Activated CD8-positive, alpha-beta memory T cell treated with anti-CD3 and anti-CD28 coated beads for 24 hours (primary cell): Measurements from ENCODE around the gene NUAK2.
A peak's percentile ranks its signal among the peaks of the same experiment; 100 is the strongest.

Source experiments
- DNase-seq: peaks from one replicate; pipeline ENCODE4 v3.0.0-alpha.2; 2020

NUAK2 gene

GRCh38 chr1:205270764-205271163, 50.8 kb downstream of the NUAK2 start:
- DNase-seq = no peak

DNA sequence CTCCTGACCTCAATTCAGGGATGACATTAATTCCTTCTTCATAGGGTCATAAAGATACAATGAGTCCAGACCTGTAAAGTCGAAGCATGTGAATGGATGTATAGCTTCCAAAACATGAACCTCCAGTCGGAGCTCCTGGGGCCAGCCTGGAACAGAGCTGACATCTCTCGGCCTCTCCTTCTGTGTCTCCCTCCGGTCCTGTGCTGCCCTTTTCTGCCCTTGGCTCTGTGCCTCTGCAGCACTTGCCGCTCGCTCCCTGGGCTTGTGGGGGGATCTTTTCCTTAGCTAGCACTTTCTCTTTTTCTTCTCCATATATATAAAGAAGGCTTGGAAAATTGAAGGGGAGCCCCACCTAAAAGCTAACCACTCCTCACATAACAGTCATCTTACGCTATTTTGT, 51.3 kb downstream of the NUAK2 start:
- no peak for DNase-seq

- no peak for DNase-seq
Measured at GRCh38 chr1:205269711-205270110, 51.8 kb downstream of the NUAK2 start.

DNA sequence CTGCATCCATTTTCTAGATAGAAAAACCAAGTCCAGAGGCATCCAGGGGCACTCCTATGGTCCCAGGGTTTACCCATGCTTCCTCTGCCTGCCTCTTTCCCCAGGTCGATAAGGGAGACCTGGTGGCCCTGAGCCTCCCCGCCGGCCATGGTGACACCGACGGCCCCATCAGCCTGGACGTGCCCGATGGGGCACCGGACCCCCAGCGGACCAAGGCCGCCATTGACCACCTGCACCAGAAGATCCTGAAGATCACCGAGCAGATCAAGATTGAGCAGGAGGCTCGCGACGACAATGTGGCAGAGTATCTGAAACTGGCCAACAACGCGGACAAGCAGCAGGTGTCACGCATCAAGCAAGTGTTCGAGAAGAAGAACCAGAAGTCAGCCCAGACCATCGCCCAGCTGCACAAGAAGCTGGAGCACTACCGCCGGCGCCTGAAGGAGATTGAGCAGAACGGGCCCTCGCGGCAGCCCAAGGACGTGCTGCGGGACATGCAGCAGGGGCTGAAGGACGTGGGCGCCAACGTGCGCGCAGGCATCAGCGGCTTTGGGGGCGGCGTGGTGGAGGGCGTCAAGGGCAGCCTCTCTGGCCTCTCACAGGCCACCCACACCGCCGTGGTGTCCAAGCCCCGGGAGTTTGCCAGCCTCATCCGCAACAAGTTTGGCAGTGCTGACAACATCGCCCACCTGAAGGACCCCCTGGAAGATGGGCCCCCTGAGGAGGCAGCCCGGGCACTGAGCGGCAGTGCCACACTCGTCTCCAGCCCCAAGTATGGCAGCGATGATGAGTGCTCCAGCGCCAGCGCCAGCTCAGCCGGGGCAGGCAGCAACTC, 52.5 kb downstream of the NUAK2 start:
- no peak for DNase-seq

DNA sequence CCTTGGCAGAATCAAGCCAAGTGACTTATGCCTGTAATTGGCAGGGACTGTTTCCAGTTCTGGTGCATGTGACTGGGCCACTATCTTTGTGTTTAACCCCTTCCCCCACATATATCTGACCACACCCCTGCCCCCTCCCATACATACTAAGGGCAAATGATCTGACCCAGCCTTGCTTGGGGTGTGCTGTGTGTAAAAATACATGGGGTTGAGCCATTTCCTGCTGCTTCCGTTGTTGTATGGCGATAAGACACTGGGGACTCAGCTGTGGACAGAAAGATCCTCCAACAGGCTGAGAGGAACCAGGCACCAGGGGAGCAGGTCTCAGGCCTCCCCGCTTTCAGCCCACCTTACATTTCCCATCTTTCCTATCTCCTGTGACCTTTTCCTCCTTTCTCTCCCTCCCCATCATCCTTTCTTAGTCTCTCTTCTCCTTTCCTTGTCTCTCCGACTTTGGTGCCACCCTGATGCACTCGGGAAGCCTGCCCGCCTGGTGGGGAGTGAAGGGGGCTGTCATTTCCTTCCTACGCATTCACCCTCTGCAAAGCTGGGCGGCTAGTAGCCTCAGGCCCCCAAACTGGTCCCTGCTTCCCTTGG, 54.1 kb downstream of the NUAK2 start:
- DNase-seq = no peak

DNA sequence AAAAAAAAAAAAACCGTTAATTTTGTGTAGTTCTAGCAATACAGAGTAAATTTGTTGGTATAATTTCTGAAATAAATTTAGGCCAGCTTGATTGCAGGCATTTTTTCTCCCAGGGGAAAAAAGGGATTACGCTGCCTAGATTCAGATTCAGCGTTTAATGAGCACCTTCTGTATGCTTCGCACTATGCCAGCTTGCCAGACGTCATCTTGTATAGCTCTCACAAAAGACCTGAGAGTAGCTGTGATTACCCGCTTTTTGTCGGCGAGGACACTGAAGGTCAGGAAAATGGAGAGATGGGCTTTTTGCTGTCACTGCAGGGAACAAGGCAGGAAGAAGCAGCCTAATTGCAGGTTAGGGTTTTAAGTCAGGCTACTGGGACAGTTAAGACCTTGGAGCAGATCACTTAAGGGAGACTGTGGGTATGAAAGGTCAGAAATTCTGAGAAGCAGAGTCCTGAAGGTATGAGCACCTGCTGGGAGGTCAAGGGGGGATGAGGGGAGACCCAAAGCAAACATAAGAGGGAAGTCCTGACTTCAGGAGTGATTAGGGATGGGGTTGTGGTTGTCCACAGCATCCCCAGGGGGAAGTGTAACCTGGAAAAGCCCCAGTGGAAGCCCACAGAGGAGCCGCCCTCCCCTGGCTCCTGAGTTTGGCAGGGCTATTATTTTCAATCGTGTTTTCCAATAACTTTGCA, 54.8 kb downstream of the NUAK2 start:
- DNase-seq = no peak

- no peak for DNase-seq
Measured at GRCh38 chr1:205263580-205264190, 57.9 kb downstream of the NUAK2 start.

- no peak for DNase-seq
Measured at GRCh38 chr1:205262731-205263171, 58.8 kb downstream of the NUAK2 start.

DNA sequence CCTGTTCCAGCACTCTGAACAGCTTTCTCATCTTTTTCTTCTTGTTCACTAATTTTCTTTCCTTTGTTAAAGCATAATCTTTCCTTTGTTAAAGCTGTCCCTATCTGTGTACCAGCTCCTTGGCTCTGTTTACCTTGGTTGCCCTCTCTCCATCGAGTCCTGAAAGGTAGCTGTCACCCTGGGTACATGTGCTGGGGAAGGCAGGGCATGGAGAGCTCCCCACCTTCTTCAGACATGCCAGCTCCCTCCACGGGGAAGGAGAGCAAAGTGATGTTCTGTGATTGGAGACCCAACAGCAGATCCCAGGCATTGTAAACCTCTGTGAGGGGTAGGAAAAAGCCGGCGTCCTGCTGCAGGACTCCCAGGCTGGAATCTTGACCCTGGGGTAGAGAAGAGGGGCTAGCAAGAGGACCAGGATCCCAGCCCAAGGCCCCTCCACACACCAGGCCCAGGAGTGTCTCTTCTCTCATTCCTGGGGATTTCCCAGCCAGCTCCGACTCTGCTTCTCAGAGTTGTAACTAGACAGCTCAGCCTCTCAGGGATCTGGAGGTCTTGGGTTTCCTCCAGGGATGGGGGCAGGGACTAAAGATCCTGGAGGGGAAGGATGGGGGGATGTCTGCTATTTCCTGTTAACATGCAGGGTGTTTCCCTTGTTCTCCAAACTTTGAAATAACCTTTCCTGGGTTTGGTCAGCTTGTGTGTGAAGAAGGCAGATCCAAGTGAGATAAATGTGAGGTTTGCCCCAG, 59.4 kb downstream of the NUAK2 start:
- no peak for DNase-seq

GRCh38 chr1:205260948-205261732, 60.4 kb downstream of the NUAK2 start:
- DNase-seq = no peak

DNA sequence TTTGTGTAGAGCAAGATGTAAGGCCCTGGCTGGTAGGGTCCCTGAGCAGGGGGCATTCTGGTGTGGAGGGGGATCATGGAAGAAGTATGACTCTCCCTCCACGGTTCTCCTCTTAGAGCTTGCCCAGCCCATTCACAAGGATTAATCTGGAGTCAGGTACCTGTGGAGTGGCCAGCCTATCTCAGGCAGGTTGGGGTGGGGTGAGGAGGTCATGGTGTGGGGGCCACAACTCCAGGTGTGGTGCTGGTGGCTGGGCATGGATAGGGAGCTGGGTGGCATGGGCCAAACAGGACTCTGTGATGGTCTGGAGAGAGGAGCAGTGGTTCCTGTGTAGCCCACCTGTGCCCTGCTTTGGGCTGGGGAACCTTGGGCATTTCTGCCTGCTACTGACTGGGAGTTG, 61.5 kb downstream of the NUAK2 start:
- DNase-seq = no peak

DNA sequence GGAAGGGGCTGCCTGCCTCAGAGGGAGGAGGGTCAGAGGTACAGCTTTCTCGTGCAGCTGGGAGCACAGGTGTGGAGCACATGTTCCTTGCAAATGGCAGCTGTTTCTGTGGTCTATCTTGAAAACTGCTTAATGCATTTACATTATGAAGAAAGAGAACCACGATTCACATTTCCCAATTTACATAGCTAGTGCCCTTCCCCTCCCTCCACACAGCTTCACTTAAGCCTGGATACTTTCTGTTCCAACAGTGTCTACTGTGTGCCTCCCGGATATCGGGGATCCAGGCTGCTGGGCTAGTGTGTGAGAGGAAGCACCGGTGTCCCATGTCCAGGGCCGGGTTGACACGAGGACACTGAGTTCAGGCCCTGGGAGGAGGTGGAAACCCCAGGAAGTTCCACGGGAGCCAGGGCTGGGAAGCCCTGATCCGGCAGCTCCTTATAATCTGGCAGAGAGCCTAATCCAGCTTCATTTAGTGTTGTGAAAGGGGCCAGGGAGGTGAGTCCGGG, 62.2 kb downstream of the NUAK2 start:
- no peak for DNase-seq

- no peak for DNase-seq
Measured at GRCh38 chr1:205258719-205259118, 62.8 kb downstream of the NUAK2 start.

DNA sequence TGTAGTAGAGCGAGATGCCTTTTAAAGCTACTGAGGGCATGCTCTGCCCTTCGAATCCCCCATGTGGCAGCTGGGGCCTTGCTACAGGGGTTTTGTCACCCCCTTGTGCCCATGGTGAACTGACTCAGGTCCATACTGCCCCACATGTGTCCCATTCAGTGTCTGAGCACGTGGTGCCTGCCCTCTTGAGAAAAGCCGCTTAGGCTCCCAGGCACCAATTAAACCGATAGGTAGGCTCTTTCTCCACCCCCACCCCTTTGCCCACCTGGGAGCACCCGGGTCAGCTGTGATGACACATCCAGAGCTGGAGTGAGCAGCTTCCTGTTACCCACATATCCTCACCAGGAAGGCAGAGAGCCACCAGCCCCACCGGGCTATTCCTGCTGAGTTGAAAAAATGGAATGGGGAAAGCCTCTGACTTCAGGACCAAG, 63.3 kb downstream of the NUAK2 start:
- DNase-seq = no peak

GRCh38 chr1:205257735-205258134, 63.8 kb downstream of the NUAK2 start:
- no peak for DNase-seq

GRCh38 chr1:205256951-205257625, 64.5 kb downstream of the NUAK2 start:
- DNase-seq = no peak

- DNase-seq = peak; percentile 95
Measured at GRCh38 chr1:205255941-205256780, 65.4 kb downstream of the NUAK2 start.
